DMS79 treated with DMSO at 0.1 percent for 48 hours (cell line): ENCODE measurements around the gene NSF.
"Not testable (repeated sequence)": the region's sequence is repeated elsewhere in the genome, so short reads cannot be mapped to it uniquely, and the experiment has no call there.

Source experiments
- DNase-seq: peaks from one replicate; lab custom pipeline; 2025; lab: John Stamatoyannopoulos, UW

The NSF gene

GRCh38 chr17:46590157-46591146 is at the start of gene NSF:
Gene NSF, plus strand, starts transcription at chr17:46590669. Its CDS starts 107 bp downstream, at chr17:46590776.
- not testable (repeated sequence) for DNase-seq

DNA sequence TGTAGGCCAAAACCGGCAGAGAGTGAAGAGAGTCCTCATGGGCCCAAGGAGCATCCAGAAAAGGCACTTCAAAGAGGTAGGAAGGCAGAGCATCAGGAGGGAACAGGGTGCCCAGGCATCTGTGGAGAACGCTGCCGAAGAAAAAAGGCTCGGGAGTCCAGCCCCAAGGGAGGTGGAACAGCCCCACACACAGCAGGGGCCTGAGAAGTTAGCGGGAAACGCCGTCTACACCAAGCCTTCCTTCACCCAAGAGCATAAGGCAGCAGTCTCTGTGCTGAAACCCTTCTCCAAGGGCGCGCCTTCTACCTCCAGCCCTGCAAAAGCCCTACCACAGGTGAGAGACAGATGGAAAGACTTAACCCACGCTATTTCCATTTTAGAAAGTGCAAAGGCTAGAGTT is 41.9 kb upstream of the NSF start:
- DNase-seq = not testable (repeated sequence)

GRCh38 chr17:46559155-46559554 is 31.3 kb upstream of the NSF start:
- DNase-seq = not testable (repeated sequence)

DNA sequence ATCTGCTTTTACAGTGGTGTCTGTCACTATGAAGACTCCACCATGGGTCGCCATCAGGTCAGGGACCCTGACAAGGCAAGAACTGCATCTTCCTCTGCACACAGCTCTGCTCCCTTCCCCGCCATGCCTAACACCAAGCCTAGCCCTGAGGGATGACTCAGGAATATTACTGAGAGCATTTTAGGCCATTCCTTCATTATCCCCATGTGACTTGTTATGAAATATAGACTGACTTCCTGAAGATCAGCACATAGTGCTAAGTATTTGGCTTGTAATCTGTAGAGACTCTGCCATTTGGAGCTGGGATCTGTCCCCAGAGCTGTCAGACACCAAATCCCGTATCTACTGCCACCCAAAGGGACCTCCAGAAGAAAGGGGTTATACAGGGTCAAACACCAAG is 30.4 kb upstream of the NSF start:
- DNase-seq = not testable (repeated sequence)

- not testable (repeated sequence) for DNase-seq
These were observed 24.2 kb upstream of the NSF start for GRCh38 chr17:46566284-46566683.

- DNase-seq = not testable (repeated sequence)
These were observed 23.5 kb upstream of the NSF start for GRCh38 chr17:46566980-46567379.

DNA sequence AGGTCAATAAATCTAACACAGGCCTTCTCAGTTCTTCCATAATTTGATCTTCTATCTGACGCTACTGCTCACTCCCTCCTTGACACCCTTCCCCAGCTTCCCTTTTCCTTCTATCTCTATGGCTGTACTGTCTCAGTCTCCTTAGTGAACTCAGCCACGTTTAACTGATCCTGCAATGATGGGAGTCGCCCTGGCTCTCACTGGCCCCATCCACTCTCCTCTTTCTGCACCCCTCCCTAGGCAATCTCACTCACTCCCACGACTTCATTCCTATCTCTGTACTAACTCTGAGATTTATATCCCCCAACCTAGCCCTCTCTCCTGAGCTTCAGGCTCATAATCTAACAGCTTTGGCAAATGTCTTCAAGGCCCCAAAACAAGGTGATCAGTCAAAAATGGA is 18.7 kb upstream of the NSF start:
- not testable (repeated sequence) for DNase-seq

DNA sequence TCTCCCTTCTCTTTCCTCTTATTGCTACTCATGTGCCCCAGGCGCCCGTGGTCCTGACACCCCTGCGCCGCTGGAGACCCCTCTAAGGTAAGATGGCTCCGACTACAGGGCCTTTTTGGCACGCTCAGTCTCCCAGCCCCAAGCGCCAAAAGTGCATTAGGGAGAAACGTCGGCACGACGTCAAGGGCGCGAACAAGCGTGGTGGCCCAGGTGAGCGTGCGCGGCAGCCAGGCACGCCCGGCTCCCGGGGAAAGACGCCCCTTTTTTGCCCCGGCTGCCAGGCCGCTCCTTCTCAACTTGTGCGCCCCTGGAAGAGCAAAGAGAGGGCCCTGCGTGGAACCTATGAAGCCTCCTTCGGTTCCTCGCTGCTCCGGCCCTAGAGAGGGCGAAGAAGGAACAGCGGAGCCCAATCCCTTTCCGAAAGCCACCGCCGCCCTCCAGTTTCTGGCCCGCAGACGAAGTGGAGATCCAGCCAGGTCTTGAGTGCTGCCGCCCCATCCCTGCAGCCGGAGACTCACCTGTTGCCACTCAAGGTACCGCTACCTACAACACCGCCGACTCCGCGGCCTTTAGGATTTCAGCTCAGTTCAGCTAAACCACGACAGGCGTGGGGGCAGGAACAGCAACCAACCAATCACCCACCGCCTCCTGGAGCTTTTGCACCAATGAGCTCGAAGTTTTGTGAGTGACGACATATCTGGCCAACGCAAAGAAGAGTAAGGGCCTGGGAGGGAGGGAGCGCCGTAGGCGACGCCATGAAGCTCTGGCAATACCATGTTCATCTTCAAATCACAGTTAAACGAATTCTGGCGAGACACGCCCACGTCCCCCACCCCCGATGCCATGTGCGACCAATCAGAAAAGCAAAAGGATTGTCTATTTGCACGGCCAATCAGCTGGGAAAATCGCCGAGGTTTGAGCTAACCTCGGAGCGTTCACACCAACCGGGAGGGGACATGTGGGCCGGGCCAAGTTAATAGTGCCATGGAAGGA is 11.1 kb upstream of the NSF start, which contains the start of gene ARL17A:
ARL17A (minus strand) TSS at position 609 of the 993 bp plus-strand sequence. CDS start 3,369 bp downstream, outside the sequence.
- DNase-seq = not testable (repeated sequence)

DNA sequence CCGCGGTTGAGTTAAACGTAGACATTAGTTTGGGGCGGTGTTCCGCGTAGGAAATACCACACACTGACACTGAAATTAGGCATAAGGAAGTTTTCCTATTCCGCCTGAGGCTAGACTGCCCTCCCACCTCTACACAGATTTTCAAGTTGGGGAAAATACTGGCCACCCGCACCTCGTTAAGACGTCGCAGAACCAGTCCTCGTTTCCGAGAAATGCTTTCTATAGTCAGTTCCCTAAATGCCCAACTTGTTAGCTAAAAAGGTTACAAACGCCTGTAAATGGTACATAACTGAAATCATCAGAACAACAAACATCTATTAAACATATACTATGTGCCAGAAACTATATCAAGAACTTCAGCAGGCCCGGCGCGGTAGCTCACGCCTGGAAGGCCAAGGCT is 10.4 kb upstream of the NSF start:
- not testable (repeated sequence) for DNase-seq

DNA sequence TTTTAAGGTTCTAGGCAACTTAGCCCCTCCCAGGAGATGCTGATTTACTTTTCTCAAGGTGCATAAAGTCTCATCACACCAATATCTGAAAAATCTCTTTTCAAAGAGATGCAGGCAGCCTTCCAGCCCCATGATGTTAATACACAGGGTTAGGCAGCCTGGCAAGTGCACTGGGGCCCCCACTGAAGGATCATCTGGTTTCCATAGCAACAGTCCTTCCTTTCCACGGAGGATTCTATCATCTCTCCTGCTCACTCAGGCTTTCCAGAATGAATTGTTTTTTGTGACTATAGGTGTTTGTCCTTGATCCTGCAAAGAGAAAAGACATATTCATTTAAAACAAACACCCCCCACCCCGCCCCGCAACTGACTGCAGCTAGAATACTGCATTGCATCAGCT is 5.0 kb upstream of the NSF start:
- not testable (repeated sequence) for DNase-seq

GRCh38 chr17:46591332-46591731 is 863 bp downstream of the NSF start:
- not testable (repeated sequence) for DNase-seq

DNA sequence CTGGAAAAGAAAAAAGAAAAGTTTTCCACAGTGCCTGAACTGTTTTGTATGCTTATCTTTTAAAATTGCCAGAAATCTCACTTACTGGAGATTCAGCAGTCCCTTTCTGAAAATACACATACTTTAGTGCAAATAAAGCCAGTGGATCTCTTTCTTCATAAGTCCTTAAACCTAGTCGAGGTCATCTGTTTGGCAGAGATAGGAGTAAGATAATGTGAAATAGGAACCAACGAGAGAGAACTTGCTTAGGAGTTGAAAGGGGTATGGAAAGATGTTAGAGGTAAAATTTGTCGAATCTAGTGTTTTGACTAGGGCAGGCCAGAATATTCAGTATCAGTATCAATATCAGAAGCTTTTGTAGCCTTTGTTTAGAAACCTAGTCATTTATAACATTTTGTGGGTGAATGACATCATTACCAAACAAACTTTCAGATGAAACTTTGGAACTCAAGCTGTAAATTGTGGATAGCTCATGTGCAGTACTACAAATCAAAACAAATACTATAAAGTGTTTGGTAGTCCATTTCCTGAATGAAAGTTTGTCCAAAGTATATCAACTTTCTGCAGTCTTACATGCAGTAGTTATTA is 8.0 kb downstream of the NSF start:
- DNase-seq = not testable (repeated sequence)

DNA sequence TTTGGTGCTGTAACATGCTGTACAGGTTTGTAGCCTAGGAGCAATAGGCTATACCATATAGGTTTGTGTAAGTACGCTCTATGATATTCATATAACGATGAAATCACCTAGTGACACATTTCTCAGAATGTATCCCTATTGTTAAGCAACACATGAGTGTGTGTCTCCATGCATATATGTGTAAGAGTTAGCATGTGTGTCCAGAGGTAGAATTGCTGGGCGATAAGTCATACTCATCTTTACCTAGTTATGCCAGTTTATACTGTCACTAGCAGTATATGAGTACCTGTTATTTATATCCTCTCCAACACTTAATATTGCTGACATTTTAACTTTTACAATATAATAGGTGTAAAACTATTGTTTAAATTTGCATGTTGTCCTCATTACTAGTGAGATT is 10.3 kb downstream of the NSF start:
- DNase-seq = not testable (repeated sequence)

- DNase-seq = not testable (repeated sequence)
These were observed 12.7 kb downstream of the NSF start for GRCh38 chr17:46603125-46603524.

DNA sequence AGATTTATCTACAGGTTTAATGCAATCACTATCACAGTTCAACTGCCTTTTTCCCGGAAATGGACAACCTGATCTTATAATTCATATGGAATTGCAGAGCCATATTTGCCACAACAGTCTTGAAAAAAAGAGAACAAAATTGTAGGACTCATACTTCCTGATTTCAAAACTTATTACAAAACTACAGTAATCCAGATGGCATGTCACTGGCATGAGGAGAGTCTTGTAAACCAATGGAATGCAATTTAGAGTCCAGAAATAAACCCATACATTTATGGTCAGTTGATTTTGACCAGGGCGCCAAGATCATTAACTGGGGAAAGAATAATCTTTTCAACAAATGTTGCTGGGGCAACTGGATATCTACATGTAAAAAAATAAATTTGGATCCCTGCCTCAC is 20.8 kb downstream of the NSF start:
- DNase-seq = not testable (repeated sequence)

DNA sequence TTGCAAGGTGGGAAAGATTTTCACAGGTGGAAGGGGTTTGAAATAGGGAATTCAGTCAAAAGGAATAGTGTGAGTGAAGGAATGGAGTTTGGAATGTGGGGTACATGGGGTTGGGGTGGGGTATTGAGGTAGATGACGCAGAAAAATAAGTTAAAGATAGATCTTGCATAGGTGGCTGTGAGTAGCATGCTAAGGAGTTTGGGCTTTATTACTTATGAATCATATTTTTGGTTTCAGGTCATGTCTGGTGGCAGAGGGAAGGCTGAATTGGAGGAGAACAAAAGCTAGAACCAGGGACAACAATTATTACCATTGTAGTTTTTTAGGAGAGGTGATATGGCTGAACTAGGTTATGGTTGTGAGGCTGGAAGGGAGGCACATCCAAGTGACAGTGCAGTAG is 23.4 kb downstream of the NSF start:
- DNase-seq = not testable (repeated sequence)

- DNase-seq = not testable (repeated sequence)
These were observed 26.7 kb downstream of the NSF start for GRCh38 chr17:46617121-46617520.

DNA sequence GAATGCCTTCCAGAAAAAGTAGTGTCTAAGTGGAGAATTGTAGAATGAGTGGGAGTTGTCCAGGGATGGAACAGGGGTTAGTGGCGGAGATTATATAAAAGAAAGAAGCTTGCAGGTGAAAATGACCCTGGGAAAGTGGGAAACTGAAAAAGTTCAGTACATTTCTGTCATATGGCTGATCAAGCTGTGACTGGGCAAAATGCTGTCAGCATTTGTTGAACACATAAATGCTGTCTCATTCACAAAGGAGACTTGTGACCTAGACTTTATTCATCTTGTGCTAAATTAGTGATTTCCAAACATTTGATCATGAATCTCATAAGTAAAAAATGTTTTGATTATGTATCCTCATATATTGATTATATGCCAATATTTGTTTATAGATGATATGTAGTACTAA is 28.5 kb downstream of the NSF start:
- DNase-seq = not testable (repeated sequence)

GRCh38 chr17:46623790-46624189 is 33.3 kb downstream of the NSF start:
- not testable (repeated sequence) for DNase-seq

GRCh38 chr17:46624726-46625125 is 34.3 kb downstream of the NSF start:
- not testable (repeated sequence) for DNase-seq

GRCh38 chr17:46627452-46627851 is 37.0 kb downstream of the NSF start:
- DNase-seq = not testable (repeated sequence)
